Measurements from ENCODE around the gene KCNA2.

The KCNA2 gene

DNA sequence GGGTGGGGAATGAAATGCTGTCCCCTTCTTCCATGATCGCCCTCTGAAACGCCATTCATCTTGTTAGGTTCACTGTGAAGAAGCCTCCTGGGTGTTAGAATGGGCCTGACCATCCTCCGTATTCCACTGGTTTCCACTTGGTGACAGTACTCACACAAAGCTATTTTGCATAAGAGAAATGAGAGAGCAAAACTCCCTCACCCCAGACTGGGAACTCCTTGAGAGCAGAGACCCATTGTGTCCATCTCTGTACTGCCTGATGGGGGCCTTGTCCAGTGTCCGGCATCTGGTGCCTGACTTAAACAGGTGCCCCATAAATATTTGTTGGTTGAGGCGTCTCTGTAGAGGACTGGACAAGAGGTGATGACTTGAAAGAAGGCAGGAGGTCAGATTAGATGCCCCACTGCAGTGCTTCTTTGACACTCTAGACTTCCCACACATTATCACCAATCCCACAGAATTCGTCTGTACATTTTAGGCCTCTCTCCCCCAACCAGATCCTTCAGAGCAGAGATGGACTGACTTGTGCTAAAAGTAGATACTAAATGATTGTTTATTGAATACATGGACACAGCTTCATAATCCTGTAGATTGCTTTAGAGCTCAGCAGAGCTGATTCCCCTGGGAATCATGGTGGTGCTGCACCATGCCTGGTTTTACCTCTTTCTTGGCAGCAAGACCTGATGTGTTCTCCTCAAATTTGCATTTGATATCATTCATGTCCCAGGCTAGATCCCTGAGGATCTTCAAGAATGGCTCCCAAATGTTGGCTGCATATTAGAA, 22.4 kb upstream of the KCNA2 start:
- no peak for DNase-seq

DNA sequence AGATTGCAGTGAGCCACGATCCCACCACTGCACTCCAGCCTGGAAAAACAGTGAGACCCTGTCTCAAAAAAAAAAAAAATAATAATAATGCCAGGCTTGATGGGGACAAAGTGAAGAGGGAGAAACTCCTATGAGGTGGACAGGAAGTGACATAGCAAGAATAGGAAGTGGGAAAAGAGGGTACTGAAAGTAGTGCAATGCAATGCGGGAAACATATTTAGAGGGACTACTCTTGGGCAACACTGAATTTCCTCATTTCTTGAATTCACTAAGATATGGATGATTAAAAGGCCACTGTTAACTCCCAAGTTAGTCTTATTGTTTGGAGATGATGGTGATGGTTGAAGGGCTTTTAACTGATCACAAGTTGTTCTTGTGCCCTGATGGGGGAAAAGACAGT, 21.6 kb upstream of the KCNA2 start:
- no peak for DNase-seq

DNA sequence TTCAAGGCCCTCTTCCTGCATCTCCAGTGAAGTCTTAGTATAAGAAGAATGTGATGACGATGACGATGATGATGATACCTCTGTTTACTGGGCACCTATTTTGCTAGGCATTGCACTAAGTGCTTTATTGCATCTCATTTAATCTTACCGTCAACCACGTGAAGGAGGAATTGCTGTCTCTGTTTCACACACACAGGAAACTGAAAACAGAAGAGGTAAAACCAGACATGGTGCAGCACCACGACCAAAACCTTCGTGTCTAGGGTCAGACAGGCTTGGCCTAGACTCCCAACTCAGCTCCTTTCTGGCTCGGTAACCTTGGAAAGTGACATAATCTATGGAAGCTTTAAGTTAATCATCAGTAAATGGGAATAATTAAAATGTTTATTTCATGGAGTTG, 20.7 kb upstream of the KCNA2 start:
- DNase-seq = no peak

DNA sequence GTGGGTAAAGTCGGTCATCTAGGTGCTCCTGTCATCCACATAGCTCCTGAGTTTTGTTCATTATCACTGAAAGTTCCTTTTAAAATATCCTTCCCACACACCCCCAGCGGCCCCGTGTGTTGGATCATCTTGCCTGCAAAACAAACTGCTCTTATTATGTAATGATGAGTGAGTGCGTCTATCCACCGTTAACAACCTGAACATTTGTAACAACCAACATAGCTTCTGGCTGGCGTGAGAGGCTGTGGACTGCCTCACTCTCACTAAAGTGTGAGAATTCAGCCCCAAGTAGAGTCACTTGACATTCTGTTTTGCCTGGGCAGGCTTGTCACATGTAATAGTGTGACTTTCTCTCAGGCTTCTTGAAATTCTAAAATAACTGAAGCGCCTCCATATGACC, 14.5 kb upstream of the KCNA2 start:
- no peak for DNase-seq

DNA sequence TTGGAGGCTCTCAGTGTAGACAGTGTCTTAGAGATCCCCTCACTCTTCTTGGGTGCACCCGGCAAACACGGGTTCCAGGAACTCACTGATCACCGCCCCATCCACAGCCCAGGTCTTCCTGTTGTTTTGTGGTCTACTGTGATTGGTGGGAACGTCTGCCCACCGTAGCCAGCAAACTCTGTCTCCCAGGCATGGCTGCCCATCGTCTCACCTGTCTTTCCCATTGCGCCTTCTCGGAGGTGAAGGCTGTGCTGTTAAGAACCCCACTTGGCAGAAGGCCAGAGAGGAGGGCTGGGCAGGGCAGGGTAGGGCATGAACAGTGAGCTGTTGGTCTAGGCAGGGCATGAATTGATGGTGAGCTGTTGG, 14.1 kb upstream of the KCNA2 start:
- DNase-seq = no peak

DNA sequence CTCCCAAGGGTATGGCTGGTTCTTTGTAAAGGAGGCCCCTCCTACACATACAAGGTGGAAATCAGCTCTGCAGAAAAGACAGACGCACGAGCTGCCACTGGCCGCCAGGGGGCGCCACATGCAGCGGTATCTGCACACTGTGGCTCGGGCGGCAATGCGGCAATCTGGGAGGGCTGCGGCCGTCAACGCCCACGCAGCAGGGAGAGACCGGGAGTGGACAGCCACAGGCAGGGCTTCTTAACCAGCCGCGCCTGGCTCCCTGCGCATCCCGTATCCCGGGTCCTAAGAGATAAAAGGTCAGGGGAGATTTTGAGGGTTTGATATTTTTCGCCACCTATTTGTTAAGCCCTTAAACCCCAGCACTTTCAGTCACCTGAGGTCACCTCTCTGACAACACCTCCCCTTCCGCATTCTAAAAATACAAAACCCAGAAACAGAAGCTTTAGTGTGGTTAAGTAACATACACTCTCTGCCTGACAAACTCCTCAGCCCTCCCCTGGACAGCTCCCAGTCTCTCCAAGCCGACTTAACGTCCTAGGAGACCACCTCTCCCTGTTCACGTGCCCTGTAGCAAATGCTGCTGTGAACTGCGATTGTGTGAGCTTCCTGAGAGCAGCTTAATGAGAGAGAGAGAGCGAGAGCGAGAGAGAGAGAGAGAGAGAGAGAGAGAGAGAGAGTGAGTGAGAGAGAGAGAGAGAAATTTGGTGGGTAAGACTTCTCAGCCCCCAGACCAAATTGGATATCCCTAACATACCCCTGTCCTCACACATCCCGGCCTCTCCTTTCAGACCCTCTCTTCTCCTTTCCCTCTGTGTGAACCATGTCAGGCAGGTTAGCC, 13.5 kb upstream of the KCNA2 start:
- peak; percentile 47 for DNase-seq

DNA sequence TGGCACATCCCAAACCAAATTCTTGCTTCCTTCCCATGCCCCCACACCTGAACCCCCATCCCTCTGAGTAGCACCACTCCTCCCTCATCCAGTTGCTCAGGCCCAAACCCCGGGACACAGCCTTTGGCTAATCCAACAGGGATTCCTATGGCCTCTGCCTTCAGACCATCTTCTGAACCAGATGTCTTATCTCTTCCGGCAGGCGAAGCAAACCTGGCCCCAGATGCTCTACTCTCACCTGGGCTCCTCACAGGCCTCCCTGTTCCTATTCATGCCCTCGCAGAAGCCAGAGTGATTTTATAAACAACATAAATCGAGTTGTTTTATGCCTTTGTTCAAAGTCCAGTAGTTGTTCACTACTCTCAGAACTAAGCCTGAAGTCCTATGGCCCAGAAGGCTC, 12.5 kb upstream of the KCNA2 start:
- no peak for DNase-seq

DNA sequence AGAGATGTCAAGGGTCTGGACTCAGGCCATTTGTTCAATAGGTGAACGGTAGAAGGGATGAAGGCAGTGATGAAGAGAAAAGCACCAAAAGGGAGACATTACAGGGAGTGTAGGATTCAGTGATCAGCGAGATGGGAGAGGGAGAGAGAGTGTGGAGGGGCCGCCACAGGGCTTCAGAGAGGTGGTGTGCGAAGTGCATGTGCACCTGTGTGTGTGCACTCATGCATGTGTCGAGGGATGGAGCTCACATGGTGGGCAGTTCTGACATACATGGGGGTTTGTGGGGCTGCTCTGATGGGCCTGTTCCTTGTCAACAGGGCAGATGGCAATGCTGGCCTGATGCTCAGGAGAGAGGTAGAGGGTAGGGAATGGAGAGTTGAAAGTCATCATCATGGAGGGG, 11.4 kb upstream of the KCNA2 start:
- no peak for DNase-seq

DNA sequence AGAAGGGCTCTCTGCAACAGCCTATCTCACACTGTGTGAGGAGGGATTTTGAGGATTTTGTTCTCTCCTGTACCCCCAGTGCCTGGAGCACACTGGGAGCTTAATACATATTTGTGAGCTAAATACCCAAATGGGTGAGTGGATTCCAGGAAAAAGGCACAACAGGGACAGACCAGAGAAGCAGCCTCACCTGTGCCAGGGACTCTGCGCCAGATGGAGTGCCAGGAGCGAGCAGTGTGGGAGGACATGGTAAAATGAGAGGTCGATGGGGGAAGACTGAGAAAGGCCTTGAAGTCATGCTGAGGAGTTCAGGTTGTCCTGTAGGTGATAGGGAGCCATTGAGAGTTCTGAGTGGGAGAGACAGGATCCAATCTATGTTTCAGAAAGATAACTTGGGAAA, 11.0 kb upstream of the KCNA2 start:
- DNase-seq = no peak

DNA sequence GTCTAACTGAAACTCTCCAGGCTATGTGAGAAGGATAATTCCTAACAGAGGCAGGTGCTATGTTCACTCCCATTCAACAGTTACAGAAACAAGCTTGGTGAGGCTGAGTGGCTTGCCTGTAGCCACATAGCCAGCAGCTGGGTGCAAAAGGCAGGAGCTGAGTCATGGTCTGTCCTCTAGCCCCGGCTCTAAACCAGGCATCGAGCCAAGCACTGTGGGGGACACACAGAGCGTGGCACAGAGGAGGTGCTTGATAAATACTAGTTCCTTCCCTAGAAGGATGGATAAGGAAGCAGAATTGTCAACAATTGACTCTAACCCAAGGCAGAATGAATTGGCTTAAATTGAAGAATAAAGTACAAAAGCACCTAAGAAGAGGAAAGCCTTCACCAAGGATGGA, 10.4 kb upstream of the KCNA2 start:
- DNase-seq = no peak

DNA sequence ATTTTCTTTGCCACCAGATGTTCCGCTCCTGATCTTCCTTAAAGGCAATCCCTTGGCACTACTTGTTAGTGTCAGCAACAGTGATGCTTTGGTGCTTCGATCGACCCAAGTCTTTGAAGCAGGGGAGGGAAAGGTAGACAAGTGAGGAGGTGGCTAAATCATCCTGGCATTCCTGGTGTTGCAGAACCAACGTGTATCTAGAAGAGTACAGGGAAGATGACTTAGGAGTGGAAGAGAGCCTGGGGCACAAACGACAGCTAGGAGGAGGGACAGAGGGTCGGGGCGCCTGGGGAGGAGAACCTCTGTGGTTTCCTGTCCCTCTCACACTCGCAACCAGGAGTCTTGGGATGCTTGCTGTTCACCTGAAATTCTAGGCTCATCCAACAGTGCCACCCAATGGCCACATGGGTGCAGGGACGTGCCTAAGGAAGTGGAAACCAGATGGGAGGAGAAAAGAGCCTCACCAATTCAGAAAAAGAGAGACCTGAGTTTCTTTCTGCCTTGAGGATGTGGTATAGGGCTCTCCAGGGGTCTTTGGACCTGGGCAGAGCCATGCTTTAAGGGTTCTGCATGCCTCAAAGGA, 9.5 kb upstream of the KCNA2 start:
- no peak for DNase-seq

DNA sequence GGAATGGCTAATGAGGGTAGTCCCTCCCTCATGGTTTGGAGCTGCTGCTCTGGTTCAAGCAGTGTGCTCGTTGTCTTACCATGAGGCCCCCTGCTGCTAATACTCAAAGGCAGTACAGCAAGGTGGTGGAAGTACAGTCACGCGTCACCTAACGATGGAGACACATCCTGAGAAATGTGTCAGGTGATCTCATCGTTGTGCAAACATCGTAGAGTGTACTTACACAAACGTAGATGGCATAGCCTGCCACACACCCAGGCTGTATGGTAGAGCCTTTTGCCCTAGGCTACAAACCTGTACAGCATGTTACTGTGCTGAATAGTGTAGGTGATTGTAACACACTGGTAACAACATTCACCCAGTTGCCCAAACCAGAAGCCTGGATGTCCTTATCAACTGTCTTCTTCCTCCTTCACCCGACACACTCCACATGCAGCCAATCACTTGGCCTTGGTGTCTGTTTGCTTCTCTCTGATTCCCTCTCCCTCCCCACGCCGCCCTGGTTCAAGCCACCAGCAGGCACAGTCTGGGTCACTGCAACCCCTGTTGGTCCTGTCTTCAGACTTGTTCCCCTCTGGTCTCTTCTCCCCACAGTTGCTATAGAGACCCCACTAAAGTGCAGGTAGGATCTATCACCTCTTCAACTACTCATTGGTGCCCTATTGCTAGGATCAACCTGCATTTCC, 6.0 kb upstream of the KCNA2 start:
- no peak for DNase-seq

DNA sequence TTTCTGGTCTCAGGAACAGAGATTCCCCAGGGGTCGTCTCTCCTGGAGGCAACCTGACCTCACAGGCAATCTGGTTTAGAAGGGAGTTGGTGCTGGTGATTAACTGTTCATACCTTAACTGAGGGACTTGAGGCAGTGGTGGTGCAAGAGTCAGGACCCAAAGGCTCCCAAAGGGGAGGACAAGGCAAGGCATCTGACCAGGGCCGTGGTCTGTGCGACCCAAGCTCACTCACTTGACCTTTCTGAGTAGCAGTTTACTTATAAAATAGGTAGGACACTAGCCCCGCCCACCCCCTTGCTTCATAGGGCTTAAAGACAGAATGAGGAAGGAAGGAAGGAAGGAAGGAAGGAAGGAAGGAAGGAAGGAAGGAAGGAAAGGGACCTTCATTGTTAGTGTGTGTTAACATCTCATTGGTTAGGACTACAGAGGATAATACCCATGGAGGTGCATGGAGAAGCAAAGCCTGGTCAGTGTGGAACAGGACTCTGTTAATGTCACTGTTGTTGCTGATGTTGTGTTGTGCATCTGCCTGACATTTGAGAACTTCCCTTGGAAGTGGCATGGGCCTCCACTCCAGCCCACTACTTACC, 4.6 kb upstream of the KCNA2 start:
- no peak for DNase-seq

DNA sequence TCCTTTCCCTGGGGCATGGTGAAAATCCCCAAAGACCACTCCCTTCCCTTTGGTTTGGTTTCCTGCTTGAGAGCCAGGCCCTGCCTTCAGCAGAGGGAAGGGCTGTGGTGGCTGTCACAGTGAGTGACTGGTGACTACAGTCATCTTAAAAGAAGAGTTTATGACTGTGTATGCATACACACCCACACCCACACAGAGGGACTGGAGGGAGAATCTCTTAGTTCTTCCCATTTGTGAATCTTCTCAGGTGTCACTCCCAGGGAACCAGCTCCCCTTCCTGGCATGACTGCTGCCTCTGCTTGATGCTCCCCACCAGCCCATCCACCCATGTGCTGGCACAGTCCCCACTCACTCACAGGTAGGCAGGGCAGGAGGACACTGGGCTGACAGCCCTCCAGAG, 3.9 kb upstream of the KCNA2 start:
- no peak for DNase-seq

DNA sequence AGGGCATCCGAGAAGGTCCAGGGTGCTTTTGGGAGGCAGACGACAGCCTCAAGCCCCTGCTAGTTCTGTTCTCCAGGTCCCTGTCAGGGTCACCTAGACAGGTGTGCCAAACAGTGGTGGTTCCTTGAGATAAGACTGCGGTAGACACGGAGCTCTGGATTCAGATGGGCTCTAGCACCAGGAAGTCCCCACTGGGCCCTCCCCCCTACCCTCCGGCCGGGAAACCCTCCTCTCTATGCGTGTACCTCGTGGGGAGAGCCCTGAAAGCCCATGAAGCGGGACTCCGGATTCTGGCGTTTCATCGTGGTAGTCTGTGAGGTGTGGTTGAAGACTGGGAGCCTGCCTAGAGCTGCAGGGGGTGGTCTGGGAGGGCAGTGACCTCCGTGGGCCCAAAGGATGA, 2.1 kb upstream of the KCNA2 start:
- DNase-seq = no peak

DNA sequence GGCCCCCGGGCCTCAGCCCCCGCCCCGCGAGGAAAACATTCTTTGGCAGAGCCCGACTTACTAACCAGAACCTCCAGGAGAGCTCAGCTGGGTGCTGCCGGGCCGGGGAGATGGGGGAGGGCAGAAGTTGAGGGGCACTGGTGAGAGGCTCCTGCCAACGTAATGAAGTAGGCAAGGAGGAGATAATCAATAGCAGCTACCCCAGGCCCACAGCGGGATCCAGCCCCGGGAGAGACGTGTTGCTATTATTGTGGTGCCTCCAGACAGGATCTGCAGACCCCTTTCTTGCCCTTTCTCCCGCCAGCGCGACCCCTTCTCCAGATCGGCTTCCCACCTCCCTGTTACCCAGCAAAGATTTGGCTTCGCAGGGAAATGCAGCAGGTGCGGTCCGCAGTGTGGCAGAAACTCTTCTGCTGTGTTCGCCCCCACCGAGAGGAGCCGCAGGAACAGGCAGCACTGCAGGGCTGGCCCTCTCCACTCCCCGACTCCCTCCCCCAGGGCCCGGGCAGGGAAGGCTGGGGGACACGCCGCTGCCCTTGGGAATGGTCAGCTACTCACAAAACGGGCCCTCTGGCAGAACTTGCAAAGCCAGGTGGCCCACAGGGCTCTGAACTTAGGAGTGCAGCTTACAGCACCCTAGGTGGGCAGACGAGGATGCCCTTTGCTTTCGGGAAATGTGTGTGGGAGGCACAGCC, 1.5 kb upstream of the KCNA2 start:
- DNase-seq = no peak

DNA sequence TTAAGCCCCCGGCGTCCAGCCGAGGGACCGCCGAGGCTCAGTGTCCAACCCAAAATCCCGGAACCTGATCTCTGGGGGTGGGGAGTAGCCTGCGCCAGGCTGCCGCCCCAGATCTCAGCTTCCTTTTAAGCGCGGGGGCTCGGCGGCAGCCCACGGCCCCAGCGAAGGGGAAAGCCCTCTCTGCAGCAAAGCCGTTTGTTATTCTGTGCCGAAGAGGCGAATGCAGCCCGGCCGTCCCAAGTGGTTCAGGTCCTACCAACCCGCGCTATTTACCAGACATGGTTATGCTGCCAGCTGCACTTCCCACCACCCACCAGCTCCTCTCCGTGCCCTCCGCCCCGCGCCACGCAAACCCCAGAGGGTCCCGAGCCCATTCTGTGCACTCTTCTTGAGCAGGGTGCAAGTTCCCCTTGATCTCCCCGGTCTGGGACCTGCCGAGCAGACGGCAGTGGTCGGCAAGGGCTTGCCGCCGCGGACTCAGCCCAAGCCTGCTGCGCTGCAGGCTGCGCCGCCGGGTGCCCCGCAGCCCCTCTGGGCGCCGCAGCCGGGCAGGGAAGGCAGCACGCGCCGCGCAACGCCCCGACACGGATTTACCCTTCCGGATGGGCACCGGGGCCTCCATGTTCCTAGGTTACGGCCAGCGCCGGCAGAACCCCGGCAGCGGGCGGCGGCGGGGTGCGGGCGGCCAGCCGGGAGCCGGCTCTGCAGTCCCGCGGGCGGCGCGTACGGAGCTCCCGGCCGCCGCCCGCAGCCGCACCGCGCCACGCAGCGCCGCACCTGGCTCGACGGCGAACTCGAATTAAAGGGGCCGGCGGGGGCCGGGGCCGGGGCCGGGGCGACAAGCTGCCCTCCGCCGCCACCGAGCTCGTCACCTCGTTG, 738 bp upstream of the KCNA2 start:
- no peak for DNase-seq

DNA sequence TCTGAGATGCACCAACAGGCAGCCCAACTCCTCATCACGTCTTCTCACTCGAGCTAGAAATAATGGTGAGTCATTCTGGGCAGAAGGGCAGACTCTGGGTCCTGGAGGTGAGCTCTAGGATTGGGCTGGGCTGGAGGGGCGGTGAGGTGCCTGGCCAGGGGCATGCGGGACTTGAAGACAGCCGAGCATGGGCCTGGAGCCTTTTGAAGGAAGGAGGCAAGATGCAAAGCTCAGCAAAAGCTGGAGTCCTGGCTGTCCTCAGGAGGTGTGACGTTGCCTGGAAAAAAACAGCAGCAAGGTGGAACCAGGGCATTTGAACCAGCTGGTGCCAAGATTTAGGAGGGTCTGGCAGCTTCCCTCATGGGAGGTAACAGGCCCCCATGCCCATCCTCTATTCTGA, 712 bp downstream of the KCNA2 start:
- no peak for DNase-seq

DNA sequence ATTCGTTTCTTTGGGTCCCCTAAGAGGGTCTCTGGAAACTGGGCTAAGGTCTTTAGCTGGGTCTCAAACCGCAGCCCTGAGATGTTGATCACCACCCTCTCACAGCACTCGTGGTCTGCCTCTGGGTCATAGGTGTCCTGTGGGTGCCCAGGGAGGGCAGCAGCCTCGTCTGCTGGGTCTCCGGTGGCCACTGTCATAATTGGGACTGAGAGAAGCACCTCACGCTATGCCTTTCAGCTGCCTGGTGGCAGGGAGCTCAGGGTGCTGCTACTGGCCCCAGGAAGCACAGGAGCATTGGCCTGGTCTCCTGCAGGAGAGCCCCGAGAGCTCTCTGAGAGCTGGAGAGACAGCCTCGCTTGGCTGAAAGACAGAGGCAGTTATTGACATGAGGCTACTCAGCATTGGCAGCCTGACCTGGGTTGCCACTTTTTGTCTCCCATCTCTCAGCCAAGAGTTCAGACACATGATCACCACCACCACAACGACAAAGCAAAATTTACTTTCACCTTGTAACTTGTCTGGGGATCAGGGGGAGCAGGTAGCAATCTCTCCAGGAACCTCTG, 1.5 kb downstream of the KCNA2 start:
- no peak for DNase-seq

DNA sequence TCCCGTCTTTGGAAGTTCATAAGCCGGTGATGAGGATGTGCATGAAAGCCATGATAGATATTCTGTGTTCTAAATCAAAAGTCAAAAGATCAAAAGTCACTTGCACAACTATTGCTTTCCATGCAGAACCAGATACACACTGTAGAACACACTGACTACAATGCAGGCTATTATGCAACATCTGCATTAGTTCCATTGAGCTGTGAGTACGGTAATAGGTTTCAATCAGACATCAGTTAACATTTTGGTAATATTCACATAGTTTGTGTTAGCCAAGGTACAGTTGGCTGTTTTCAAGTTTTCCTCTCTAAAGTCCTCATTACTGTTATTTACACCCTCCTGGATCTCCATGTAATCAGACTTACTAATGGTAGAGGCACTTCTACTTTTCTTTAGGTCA, 3.1 kb downstream of the KCNA2 start:
- no peak for DNase-seq

DNA sequence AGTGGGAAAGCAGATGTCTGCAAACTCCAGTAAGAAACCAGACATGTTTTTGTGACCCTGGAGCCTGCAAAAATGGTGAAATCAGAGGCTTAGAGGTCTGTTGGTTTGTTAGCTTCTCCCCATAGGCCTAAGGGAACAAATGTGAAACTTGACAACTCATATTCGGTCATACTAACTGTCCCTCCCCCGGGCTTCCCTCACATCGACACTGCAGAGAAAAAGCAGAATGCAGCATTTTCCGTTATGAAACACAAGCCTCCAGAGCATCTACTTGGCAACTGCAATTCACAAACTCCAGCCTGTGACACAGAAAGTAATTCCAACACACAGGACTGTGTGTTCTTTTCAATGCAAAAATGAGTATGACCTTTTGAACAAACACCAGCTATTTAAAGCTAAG, 3.7 kb downstream of the KCNA2 start:
- DNase-seq = no peak
